K562 (cell line): ENCODE results near the gene RAPGEF5. TPM values are rescaled to one million over a fixed set of nuclear protein-coding genes. Genes with fewer than 3 reads are reported as not detected.

Experiments
- ARID1B ChIP-seq: fragments of 450-650 bp; IDR thresholded peaks from 2 replicates; pipeline ENCODE4 v1.6.1; 2016; ENCODE audit warnings: antibody characterized with exemption, mild to moderate bottlenecking, inconsistent platforms
- DPF2 ChIP-seq: fragments of 450-650 bp; IDR thresholded peaks from 2 replicates; pipeline ENCODE4 v1.6.1; 2016
- IRF9 ChIP-seq: fragments of 450-650 bp; IDR thresholded peaks from 2 replicates; pipeline ENCODE4 v1.6.1; 2016; ENCODE audit warnings: missing biosample characterization, missing genetic modification characterization
- MECOM ChIP-seq: fragments of 250-450 bp; sonication (Bioruptor Pico); IDR thresholded peaks from 2 replicates; pipeline ENCODE4 v1.8.0; 2022; ENCODE audit warnings: inconsistent platforms
- MGA ChIP-seq: fragments of 450-650 bp; IDR thresholded peaks from 2 replicates; pipeline ENCODE4 v1.6.1; 2016; ENCODE audit warnings: mild to moderate bottlenecking, moderate library complexity
- REST ChIP-seq, 2 experiments: fragments of 450-650 bp; formaldehyde crosslinking in 1 of 2; IDR thresholded peaks; 2 replicates each; pipeline versions ENCODE4 v1.4.0 to v1.6.1; 2014 to 2020; ENCODE audit warnings: mild to moderate bottlenecking in 2 of 2, borderline replicate concordance in 1 of 2, low read depth in 1 of 2
- SMC3 ChIP-seq: conservative IDR thresholded peaks from 2 replicates; pipeline ENCODE4 v1.6.1; 2011; ENCODE audit warnings: low read depth, low read length, improper control_type of control experiment; ENCODE audit not compliant: insufficient read depth
- polyA plus RNA-seq, 8 experiments: library from polyadenylated mRNA; depleted of rRNA in 4 of 8; stranded (reverse) in 5 of 8; unstranded in 3 of 8; fragments of >200 nt; fragmentation: Nextera tagmentation in 2 of 8; fragmentation: Illumina TruSeq in 1 of 8; extraction: Ambion mirVana in 2 of 8; extraction: Trizol in 1 of 8; gene quantifications; 2 replicates each; pipeline versions ENCODE4 v1.2.1 to v1.2.3, GENCODE V29; 2011 to 2014; ENCODE audit warnings: inconsistent platforms in 1 of 8, missing spikeins in 1 of 8
- total RNA-seq, 7 experiments: library from RNA; depleted of rRNA in 6 of 7; stranded (reverse); fragments of >200 nt in 6 of 7; fragmentation: Illumina TruSeq in 2 of 7; extraction: Trizol in 2 of 7; gene quantifications; 2 replicates each; pipeline versions ENCODE4 v1.2.1 to v1.2.3, GENCODE V29; 2011 to 2021; ENCODE audit warnings: low replicate concordance in 1 of 7

Gene RAPGEF5
- total and polyA plus RNA-seq, 9 of the 15 experiments (the other 6 are each of a cell fraction or from before 2014, with no cell fraction given): 0.39 to 2.0 (median 1.1) TPM

- TF ChIP-seq MGA: peak; percentile 99
- peak; percentile 47; the same call in 1 of the 2 replicates for TF ChIP-seq MECOM (CRISPR knock-in tag)
- TF ChIP-seq ARID1B: peak; percentile 65
- no peak for TF ChIP-seq SMC3
- peak; percentile 68 for TF ChIP-seq DPF2
- TF ChIP-seq REST (IDR thresholded peaks at IDR 0.05; ENCODE audit: borderline replicate concordance): 0 out of 2 replicates have a peak, but pooled peaks have one; percentile 35
- no peak for TF ChIP-seq REST (CRISPR knock-in tag; IDR thresholded peaks at IDR 0.05; ENCODE audit: low read depth)
- TF ChIP-seq IRF9 (tag): peak; percentile 70; the same call in 1 of the 2 replicates
Observed at GRCh38 chr7:22123139-22123538, 233.8 kb downstream of the RAPGEF5 start (continued).
